ENCODE data around the gene PIGC.

PIGC gene

GRCh38 chr1:172395576-172395975 lies 48.3 kb downstream of the PIGC start:
- Histone ChIP-seq H3K9me3 (ENCODE audit: control insufficient read depth in 1 of 2, low read length in 2 of 2) (no peaks in the 10 kb centered on the region), H3K36me3 (ENCODE audit: control insufficient read depth in 1 of 2, insufficient read depth in 2 of 2, low read length in 2 of 2) (no peaks in the 10 kb centered on the region), H3K4me1 (ENCODE audit: control insufficient read depth in 1 of 2, insufficient read depth in 2 of 2, low read length in 2 of 2) (peaks cover 11 to 18% of the 10 kb centered on the region in 2 donors), H3K27me3 (ENCODE audit: control insufficient read depth in 1 of 2, insufficient read depth in 2 of 2, low read length in 2 of 2) (no peaks in the 10 kb centered on the region), H3K27ac (ENCODE audit: low read depth, low read length) (no peak overlapping the region), H3K9ac (ENCODE audit: low read depth in 1 of 2, low read length in 2 of 2) (no peak overlapping the region), H3K4me3 (ENCODE audit: low read depth in 1 of 2, low read length in 2 of 2) (no peak overlapping the region)

GRCh38 chr1:172394811-172395210 lies 49.1 kb downstream of the PIGC start:
- H3K27me3 ChIP-seq (ENCODE audit: control insufficient read depth in 1 of 2, insufficient read depth in 2 of 2, low read length in 2 of 2): no peaks in the 10 kb centered on the region
- H3K27ac ChIP-seq (ENCODE audit: low read depth, low read length): no peak overlapping the region
- no peaks in the 10 kb centered on the region for H3K9me3 ChIP-seq (ENCODE audit: control insufficient read depth in 1 of 2, low read length in 2 of 2)
- no peaks in the 10 kb centered on the region for H3K36me3 ChIP-seq (ENCODE audit: control insufficient read depth in 1 of 2, insufficient read depth in 2 of 2, low read length in 2 of 2)
- no peak overlapping the region for H3K4me3 ChIP-seq (ENCODE audit: low read depth in 1 of 2, low read length in 2 of 2)
- H3K4me1 ChIP-seq (ENCODE audit: control insufficient read depth in 1 of 2, insufficient read depth in 2 of 2, low read length in 2 of 2): peaks cover 11 to 13% of the 10 kb centered on the region in 2 donors
- no peak overlapping the region for H3K9ac ChIP-seq (ENCODE audit: low read depth in 1 of 2, low read length in 2 of 2)

GRCh38 chr1:172394141-172394751 lies 49.6 kb downstream of the PIGC start:
- Histone ChIP-seq H3K27me3 (ENCODE audit: control insufficient read depth in 1 of 2, insufficient read depth in 2 of 2, low read length in 2 of 2) (no peaks in the 10 kb centered on the region), H3K27ac (ENCODE audit: low read depth, low read length) (peak overlapping the region; percentile 13), H3K9me3 (ENCODE audit: control insufficient read depth in 1 of 2, low read length in 2 of 2) (no peaks in the 10 kb centered on the region), H3K4me3 (ENCODE audit: low read depth in 1 of 2, low read length in 2 of 2) (peak overlapping the region in 1 of 2 donors; percentile 53), H3K9ac (ENCODE audit: low read depth in 1 of 2, low read length in 2 of 2) (no peak overlapping the region), H3K36me3 (ENCODE audit: control insufficient read depth in 1 of 2, insufficient read depth in 2 of 2, low read length in 2 of 2) (no peaks in the 10 kb centered on the region), H3K4me1 (ENCODE audit: control insufficient read depth in 1 of 2, insufficient read depth in 2 of 2, low read length in 2 of 2) (peaks cover 11% of the 10 kb centered on the region in 2 donors)

GRCh38 chr1:172393354-172393753 lies 50.5 kb downstream of the PIGC start:
- no peaks in the 10 kb centered on the region for H3K27me3 ChIP-seq (ENCODE audit: control insufficient read depth in 1 of 2, insufficient read depth in 2 of 2, low read length in 2 of 2)
- no peaks in the 10 kb centered on the region for H3K9me3 ChIP-seq (ENCODE audit: control insufficient read depth in 1 of 2, low read length in 2 of 2)
- H3K4me3 ChIP-seq (ENCODE audit: low read depth in 1 of 2, low read length in 2 of 2): no peak overlapping the region
- H3K9ac ChIP-seq (ENCODE audit: low read depth in 1 of 2, low read length in 2 of 2): no peak overlapping the region
- peaks cover 9 to 11% of the 10 kb centered on the region in 2 donors for H3K4me1 ChIP-seq (ENCODE audit: control insufficient read depth in 1 of 2, insufficient read depth in 2 of 2, low read length in 2 of 2)
- H3K27ac ChIP-seq (ENCODE audit: low read depth, low read length): no peak overlapping the region
- H3K36me3 ChIP-seq (ENCODE audit: control insufficient read depth in 1 of 2, insufficient read depth in 2 of 2, low read length in 2 of 2): no peaks in the 10 kb centered on the region

GRCh38 chr1:172391976-172392375 lies 51.9 kb downstream of the PIGC start:
- Histone ChIP-seq H3K27ac (ENCODE audit: low read depth, low read length) (no peak overlapping the region), H3K9me3 (ENCODE audit: control insufficient read depth in 1 of 2, low read length in 2 of 2) (no peaks in the 10 kb centered on the region), H3K27me3 (ENCODE audit: control insufficient read depth in 1 of 2, insufficient read depth in 2 of 2, low read length in 2 of 2) (no peaks in the 10 kb centered on the region), H3K9ac (ENCODE audit: low read depth in 1 of 2, low read length in 2 of 2) (no peak overlapping the region), H3K36me3 (ENCODE audit: control insufficient read depth in 1 of 2, insufficient read depth in 2 of 2, low read length in 2 of 2) (no peaks in the 10 kb centered on the region), H3K4me1 (ENCODE audit: control insufficient read depth in 1 of 2, insufficient read depth in 2 of 2, low read length in 2 of 2) (peaks cover 9 to 11% of the 10 kb centered on the region in 2 donors), H3K4me3 (ENCODE audit: low read depth in 1 of 2, low read length in 2 of 2) (no peak overlapping the region)

Measured in duodenal mucosa (tissue), 2 donors.